ENCODE measurements around the gene STON2. TPM values are rescaled to one million over a fixed set of nuclear protein-coding genes. Genes with fewer than 3 reads are reported as not detected.

Gene STON2
- total RNA-seq, 1 experiment from 2014 or later = 0.36 TPM

DNA sequence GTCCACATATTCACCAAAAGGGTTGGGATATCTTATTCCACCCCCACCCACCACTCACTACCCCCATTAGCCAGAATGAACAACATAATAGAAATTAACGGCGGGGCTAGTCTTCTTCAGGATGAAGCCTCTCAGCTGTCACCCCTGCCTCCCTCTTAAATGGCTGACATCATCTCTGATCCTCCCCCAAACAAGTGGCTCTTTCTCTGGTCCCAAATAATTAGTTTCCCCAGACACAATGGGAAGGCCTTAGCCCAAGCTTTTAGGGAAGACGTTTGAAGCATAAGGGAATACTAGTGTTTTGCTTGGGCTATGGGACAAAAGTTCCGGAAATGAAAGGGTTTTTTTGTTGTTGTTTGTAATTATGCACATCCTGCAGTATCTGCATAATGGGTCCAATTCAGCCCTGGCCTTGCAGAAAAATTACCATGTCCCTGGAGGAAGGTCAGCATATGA is 13.8 kb downstream of the STON2 start:
- Histone ChIP-seq H3K4me3 (ENCODE audit: low read depth in 2 of 2, low read length in 2 of 2) (no peak overlapping the region), H3K4me1 (ENCODE audit: control insufficient read depth, insufficient read depth, low read length) (no peaks in the 10 kb centered on the region), H3K27ac (ENCODE audit: low read length) (no peak overlapping the region), H3K27me3 (ENCODE audit: control insufficient read depth, insufficient read depth, low read length) (no peaks in the 10 kb centered on the region), H3K9me3 (ENCODE audit: control insufficient read depth, insufficient read depth, low read depth, low read length) (no peaks in the 10 kb centered on the region), H3K36me3 (ENCODE audit: control insufficient read depth, insufficient read depth, low read length) (no peaks in the 10 kb centered on the region)
- ATAC-seq = no peak
- no peak for TF ChIP-seq POLR2AphosphoS5 (IDR thresholded peaks at IDR 0.05; ENCODE audit: low read depth, low read length)
- TF ChIP-seq SIN3A (IDR thresholded peaks at IDR 0.05; ENCODE audit: borderline replicate concordance, insufficient read depth, low read depth, low read length) = no peak
- TF ChIP-seq, protein P1, sequence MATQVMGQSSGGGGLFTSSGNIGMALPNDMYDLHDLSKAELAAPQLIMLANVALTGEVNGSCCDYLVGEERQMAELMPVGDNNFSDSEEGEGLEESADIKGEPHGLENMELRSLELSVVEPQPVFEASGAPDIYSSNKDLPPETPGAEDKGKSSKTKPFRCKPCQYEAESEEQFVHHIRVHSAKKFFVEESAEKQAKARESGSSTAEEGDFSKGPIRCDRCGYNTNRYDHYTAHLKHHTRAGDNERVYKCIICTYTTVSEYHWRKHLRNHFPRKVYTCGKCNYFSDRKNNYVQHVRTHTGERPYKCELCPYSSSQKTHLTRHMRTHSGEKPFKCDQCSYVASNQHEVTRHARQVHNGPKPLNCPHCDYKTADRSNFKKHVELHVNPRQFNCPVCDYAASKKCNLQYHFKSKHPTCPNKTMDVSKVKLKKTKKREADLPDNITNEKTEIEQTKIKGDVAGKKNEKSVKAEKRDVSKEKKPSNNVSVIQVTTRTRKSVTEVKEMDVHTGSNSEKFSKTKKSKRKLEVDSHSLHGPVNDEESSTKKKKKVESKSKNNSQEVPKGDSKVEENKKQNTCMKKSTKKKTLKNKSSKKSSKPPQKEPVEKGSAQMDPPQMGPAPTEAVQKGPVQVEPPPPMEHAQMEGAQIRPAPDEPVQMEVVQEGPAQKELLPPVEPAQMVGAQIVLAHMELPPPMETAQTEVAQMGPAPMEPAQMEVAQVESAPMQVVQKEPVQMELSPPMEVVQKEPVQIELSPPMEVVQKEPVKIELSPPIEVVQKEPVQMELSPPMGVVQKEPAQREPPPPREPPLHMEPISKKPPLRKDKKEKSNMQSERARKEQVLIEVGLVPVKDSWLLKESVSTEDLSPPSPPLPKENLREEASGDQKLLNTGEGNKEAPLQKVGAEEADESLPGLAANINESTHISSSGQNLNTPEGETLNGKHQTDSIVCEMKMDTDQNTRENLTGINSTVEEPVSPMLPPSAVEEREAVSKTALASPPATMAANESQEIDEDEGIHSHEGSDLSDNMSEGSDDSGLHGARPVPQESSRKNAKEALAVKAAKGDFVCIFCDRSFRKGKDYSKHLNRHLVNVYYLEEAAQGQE (IDR thresholded peaks at IDR 0.05; ENCODE audit: insufficient read depth in 1 of 2, low read depth in 2 of 2, low read length in 1 of 2) = no peak
- TF ChIP-seq TCF7L2 (IDR thresholded peaks at IDR 0.05; ENCODE audit: low read depth, low read length) = no peak
- TF ChIP-seq, protein P2, sequence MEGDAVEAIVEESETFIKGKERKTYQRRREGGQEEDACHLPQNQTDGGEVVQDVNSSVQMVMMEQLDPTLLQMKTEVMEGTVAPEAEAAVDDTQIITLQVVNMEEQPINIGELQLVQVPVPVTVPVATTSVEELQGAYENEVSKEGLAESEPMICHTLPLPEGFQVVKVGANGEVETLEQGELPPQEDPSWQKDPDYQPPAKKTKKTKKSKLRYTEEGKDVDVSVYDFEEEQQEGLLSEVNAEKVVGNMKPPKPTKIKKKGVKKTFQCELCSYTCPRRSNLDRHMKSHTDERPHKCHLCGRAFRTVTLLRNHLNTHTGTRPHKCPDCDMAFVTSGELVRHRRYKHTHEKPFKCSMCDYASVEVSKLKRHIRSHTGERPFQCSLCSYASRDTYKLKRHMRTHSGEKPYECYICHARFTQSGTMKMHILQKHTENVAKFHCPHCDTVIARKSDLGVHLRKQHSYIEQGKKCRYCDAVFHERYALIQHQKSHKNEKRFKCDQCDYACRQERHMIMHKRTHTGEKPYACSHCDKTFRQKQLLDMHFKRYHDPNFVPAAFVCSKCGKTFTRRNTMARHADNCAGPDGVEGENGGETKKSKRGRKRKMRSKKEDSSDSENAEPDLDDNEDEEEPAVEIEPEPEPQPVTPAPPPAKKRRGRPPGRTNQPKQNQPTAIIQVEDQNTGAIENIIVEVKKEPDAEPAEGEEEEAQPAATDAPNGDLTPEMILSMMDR (IDR thresholded peaks at IDR 0.05) = no peak
- DNase-seq (ENCODE audit: low read depth, low spot score) = no peak
- in situ Hi-C loops (cut with HindIII; ENCODE audit: low pct_unique_long_range_greater_than_20kb, low sequenced_read_pairs) (no loop called here), intact Hi-C loops (cut with micrococcal nuclease; ENCODE audit: unreplicated experiment) (no loop called here)
- ChIA-PET POLR2A (no interaction called here), CTCF (no interaction called here)
- BruUV-seq (replicated peaks) = no TSS peak

DNA sequence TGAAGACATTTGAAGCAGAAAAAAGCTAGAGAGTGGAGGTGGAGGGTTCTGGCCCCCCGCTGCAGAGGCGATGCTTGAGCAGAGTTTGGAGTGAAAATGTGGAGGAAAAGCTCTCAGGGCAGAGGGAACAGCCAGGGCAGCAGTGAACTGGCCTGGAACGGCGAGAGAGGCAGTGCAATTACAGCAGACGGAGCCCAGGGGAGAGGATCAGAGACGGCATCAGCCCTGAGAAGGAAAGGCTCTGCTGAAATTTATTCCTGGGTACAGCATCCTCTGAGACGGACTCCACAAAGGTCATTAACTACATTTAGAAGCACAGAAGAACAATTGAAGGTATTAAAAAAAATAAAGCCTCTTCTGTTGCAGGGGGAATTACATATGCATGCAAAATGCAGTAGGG is 14.2 kb downstream of the STON2 start:
- intact Hi-C loops (cut with micrococcal nuclease; ENCODE audit: unreplicated experiment) (no loop called here), in situ Hi-C loops (cut with HindIII; ENCODE audit: low pct_unique_long_range_greater_than_20kb, low sequenced_read_pairs) (no loop called here)
- Histone ChIP-seq H3K27me3 (ENCODE audit: control insufficient read depth, insufficient read depth, low read length) (no peaks in the 10 kb centered on the region), H3K4me3 (ENCODE audit: low read depth in 2 of 2, low read length in 2 of 2) (no peak overlapping the region), H3K36me3 (ENCODE audit: control insufficient read depth, insufficient read depth, low read length) (no peaks in the 10 kb centered on the region), H3K4me1 (ENCODE audit: control insufficient read depth, insufficient read depth, low read length) (no peaks in the 10 kb centered on the region), H3K27ac (ENCODE audit: low read length) (no peak overlapping the region), H3K9me3 (ENCODE audit: control insufficient read depth, insufficient read depth, low read depth, low read length) (no peaks in the 10 kb centered on the region)
- TF ChIP-seq, protein P2 (IDR thresholded peaks at IDR 0.05) = no peak
- TF ChIP-seq, protein P1 (IDR thresholded peaks at IDR 0.05; ENCODE audit: insufficient read depth in 1 of 2, low read depth in 2 of 2, low read length in 1 of 2) = no peak
- TF ChIP-seq SIN3A (IDR thresholded peaks at IDR 0.05; ENCODE audit: borderline replicate concordance, insufficient read depth, low read depth, low read length) (no peak), POLR2AphosphoS5 (IDR thresholded peaks at IDR 0.05; ENCODE audit: low read depth, low read length) (no peak), TCF7L2 (IDR thresholded peaks at IDR 0.05; ENCODE audit: low read depth, low read length) (no peak)
- ATAC-seq (no peak), DNase-seq (ENCODE audit: low read depth, low spot score) (no peak)
- no TSS peak for BruUV-seq (replicated peaks)
- ChIA-PET POLR2A (no interaction called here), CTCF (interaction anchor here (0.6 kb wide), 1 partner anchor 135 kb away, joined by 6 read pairs; no protein-coding TSS in a partner anchor)
